IMR-90 (cell line): ENCODE results near the gene INPP5A.

Experiments used
- CEBPB ChIP-seq: IDR thresholded peaks from 2 replicates; pipeline ENCODE4 v1.6.1; 2012; ENCODE audit warnings: low read depth, low read length, improper control_type of control experiment
- CTCF ChIP-seq: conservative IDR thresholded peaks from 2 replicates; pipeline ENCODE4 v1.5.1; 2012; ENCODE audit warnings: mild to moderate bottlenecking, low read depth, low read length, improper control_type of control experiment
- ELK1 ChIP-seq: fragments of 150-350 bp; IDR thresholded peaks from 2 replicates; pipeline ENCODE4 v1.6.1; 2016; ENCODE audit warnings: low read depth, mild to moderate bottlenecking, low read length, moderate library complexity, borderline replicate concordance
- FOS ChIP-seq: fragments of 150-350 bp; IDR thresholded peaks from 2 replicates; pipeline ENCODE4 v1.6.1; 2016; ENCODE audit warnings: low read depth, low read length
- MAFK ChIP-seq: IDR thresholded peaks from 2 replicates; pipeline ENCODE4 v1.6.1; 2012; ENCODE audit warnings: low read depth, low read length, improper control_type of control experiment
- MAZ ChIP-seq: IDR thresholded peaks from 2 replicates; pipeline ENCODE4 v1.6.1; 2012; ENCODE audit warnings: low read depth, mild to moderate bottlenecking, low read length, improper control_type of control experiment, moderate library complexity, borderline replicate concordance
- MXI1 ChIP-seq: IDR thresholded peaks from 2 replicates; pipeline ENCODE4 v1.6.1; 2012; ENCODE audit warnings: low read depth, mild to moderate bottlenecking, low read length, moderate library complexity, borderline replicate concordance
- NFE2L2 ChIP-seq: fragments of 150-350 bp; IDR thresholded peaks from 2 replicates; pipeline ENCODE4 v1.6.1; 2016; ENCODE audit warnings: low read depth, mild to moderate bottlenecking, low read length
- POLR2A ChIP-seq: IDR thresholded peaks from 2 replicates; pipeline ENCODE4 v1.6.1; 2012; ENCODE audit warnings: mild to moderate bottlenecking, low read depth, low read length
- RAD21 ChIP-seq: IDR thresholded peaks from 2 replicates; pipeline ENCODE4 v1.6.1; 2012; ENCODE audit warnings: low read length, improper control_type of control experiment
- RCOR1 ChIP-seq: IDR thresholded peaks from 2 replicates; pipeline ENCODE4 v1.6.1; 2012; ENCODE audit warnings: mild to moderate bottlenecking, low read length, improper control_type of control experiment; ENCODE audit not compliant: insufficient replicate concordance
- RFX5 ChIP-seq: IDR thresholded peaks from 2 replicates; pipeline ENCODE4 v1.8.0; 2012; ENCODE audit warnings: low read depth, mild to moderate bottlenecking, low read length, moderate library complexity
- SMC3 ChIP-seq: fragments of 150-350 bp; IDR thresholded peaks from 2 replicates; pipeline ENCODE4 v1.6.1; 2016; ENCODE audit warnings: low read depth, mild to moderate bottlenecking, antibody characterized with exemption, low read length, moderate library complexity
- USF2 ChIP-seq: fragments of 150-350 bp; IDR thresholded peaks from 2 replicates; pipeline ENCODE4 v1.6.1; 2017; ENCODE audit warnings: mild to moderate bottlenecking, antibody characterized with exemption, low read length, low read depth

GRCh38 chr10:132681858-132682755 lies 144.5 kb downstream of the INPP5A start:
- no peak for TF ChIP-seq CTCF
- no peak for TF ChIP-seq POLR2A
- TF ChIP-seq FOS, result no peak
- TF ChIP-seq RFX5, result no peak
- no peak for TF ChIP-seq MXI1
- no peak for TF ChIP-seq CEBPB
- no peak for TF ChIP-seq SMC3
- no peak for TF ChIP-seq RAD21
- TF ChIP-seq USF2, result no peak
- TF ChIP-seq RCOR1, result no peak
- no peak for TF ChIP-seq ELK1
- no peak for TF ChIP-seq MAZ
- no peak for TF ChIP-seq NFE2L2
- TF ChIP-seq MAFK, result no peak
